HG02759 (cell line): ENCODE data around the gene CP.
"Not testable (repeated sequence)": the region's sequence is repeated elsewhere in the genome, so short reads cannot be mapped to it uniquely, and the experiment has no call there.

Experiments used
- ATAC-seq: cut with Tn5 transposase; IDR thresholded peaks from one replicate; pipeline ENCODE4 v1.9.1; 2021; ENCODE audit warnings: mild to moderate bottlenecking, moderate library complexity; ENCODE audit not compliant: unreplicated experiment

The CP gene

DNA sequence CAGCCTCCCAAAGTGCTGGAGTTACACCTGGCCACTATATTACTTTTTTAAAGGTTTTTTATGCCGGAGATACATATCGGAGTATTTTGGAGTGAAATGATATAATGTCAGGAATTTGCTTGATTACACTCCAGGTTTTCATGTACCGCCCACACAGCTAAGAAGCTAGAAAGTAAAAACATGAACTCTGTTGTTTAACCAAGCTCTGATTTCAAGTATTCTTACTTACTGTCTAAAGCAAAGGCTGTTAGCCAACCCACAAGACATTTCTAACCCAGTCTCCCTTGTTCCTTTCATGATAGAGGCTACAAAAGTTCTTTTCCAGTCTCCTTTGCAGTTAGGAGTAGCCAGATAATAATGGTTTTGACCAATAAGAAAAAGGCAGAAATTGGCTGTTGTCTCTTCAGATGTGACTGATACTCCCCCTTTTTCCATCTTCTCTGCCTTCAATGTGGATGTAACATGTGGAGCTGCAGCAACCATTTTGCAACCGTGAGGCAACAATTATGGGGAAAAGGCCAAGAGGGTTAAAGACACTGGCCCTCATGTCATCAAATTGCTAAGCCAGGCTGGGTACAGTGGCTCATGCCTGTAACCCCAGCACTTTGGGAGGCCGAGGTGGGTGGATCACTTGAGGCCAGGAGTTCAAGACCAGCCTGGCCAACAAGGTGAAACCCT is 6.1 kb upstream of the CP start:
- ATAC-seq: no peak

- ATAC-seq: no peak
Measured at GRCh38 chr3:149226776-149227175, 5.1 kb upstream of the CP start.

DNA sequence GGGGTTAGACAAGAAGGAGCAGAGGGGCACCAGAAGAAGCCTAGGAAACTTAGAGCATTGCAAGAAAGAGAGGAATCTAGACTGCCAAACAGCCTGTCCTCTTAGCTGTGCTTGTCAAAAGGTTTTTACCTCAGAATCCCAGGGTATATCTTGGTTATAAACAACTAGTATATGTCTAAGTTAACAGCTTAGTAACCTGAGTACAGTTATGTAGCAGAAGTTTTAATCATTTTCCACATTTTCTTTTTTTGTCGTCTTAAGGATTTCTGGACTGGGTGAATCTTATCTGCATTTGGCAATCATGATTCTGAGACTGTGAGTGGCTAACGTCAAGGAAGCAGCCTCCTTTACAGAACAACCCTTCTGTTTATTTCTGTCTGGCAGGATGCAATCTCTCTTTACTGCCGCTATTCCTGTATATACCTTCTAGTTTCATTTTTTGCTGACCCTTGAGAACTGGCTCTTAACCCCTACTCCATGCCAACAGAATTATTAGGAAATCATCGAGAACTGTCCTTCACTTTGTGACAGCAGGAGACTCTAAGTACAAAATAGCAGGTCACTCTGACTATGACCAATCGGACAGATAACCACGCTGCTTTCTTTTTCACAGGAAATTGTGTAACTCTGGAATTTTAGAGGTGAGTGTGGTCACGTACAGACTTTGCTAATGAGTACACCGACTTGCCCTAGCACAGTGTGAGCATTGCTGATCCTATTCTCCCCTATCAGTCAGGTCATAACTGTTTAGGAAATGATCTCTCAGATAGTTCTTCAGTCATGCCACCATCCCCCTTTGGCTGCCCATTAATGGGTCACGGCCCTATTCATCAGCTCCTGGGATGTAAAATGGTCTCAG is 3.3 kb upstream of the CP start:
- ATAC-seq: peak; percentile 95

DNA sequence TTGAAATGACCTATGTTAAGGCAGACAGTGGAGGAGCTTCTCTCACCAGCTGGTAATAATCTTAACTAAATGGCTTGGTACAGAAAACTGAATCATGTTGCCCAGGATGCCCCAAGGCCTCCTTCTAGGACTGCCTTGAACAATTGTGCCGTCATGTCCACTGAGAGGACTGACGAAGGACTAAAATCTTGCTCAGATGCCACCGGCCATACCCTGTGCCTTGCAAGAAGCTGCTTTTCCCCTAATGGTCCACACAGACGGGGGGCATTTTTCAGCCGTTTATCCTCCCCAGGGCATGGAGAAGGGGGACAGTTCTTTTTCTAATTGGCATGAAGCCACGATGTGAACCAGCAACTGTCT is 1.8 kb upstream of the CP start:
- ATAC-seq: no peak

DNA sequence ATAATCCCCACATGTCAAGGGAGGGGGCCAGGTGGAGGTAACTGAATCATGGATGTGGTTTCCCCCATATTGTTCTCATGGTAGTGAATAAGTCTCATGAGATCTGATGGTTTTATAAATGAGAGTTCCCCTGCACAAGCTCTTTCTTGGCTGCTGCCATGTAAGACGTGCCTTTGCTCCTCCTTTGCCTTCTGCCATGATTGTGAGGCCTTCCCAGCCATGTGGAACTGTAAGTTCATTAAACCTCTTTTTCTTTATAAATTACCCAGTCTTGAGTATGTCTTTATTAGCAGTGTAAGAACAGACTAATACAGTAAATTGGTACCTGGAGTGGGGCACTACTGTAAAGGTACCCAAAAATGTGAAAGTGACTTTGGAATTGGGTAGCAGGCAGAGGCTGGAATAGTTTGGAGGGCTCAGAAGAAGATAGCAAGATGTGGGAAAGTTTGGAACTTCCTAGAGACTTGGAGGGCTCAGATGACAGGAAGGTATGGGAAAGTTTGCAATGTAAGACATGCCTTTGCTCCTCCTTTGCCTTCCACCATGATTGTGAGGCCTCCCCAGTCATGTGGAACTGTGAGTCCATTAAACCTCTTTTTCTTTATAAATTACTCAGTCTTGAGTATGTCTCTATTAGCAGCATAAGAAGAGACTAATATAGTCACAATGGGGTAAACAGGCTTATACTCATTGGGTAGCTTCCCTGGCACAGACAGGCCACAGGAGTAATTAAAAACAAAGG is 2.1 kb downstream of the CP start:
- ATAC-seq: not testable (repeated sequence)

DNA sequence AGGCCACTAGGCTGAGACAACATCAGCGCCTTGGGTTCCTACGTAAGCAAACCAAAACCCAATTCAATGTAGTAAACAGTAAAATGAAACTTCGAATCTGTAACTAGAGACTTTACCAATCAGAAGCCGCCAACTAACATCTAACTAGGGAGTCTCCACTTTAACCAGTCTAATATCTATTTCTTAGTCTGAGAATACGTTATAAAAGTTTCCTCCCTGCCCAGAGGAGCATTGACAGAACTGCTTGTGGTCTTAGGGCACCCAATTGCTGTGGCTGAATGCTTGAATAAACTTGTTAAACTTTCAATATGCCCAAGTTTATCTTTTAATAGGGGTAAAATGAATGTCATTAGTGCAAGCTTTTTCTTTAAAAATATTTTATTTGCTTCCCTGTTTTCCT is 4.3 kb downstream of the CP start:
- ATAC-seq: no peak

- no peak for ATAC-seq
Measured at GRCh38 chr3:149216193-149216869, 5.3 kb downstream of the CP start.

DNA sequence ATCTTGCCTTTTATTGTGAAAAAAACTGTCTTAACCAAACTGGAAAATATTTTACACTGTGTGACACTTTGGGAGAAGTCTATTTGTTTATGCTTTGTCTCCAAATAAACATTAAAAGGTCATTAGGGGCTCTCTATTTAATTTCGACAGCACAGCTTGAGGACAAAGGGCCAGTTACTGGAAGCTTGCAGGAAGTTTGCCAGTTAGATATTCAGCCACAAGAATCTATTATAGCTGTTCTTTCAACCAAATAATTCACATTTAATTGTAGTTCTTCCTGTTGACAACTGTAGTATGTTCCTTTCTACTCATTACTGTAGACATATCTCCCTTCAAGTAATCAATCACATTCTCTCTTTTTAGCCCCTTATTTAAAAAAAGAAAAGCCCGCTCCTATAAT is 6.1 kb downstream of the CP start:
- no peak for ATAC-seq

DNA sequence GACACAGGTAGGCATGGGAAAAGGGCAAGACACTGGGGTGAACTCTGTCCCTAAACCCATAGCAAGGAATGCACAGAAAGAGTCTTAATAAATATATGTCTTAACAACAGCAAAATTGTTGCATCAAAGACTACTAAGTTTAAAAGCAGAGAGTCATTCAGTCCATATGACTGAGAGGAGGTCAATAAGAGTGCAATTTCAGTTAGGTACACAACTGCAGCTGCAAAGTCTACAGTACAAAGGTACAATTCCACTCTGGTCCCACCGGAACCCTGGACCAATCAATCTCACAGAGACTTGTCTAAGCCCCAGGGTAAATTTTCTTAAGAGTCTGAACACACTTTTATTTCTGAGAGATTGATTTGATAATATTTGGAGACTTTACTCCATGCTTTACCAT is 6.9 kb downstream of the CP start:
- no peak for ATAC-seq

- no peak for ATAC-seq
Measured at GRCh38 chr3:149212386-149212785, 9.2 kb downstream of the CP start.

- ATAC-seq: no peak
Measured at GRCh38 chr3:149209431-149209830, 12.2 kb downstream of the CP start.

DNA sequence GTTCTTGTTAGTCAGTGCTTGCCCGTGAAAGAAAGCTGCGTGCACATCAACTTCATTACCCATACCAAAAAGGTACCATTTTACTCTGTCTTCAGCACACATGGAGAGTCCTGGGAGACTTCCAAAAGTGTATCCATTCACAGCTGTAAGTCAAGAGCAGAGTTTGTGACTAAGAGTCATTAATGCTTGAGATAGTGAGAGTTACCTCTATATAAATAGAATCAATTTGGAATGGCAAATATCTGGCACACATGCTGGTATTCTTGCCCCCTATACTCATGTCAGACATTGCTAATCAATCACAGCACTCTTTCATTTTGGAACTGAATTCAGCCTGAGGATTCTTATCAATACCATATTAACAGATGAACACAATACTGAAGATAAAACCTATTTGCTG is 14.2 kb downstream of the CP start:
- ATAC-seq: no peak

DNA sequence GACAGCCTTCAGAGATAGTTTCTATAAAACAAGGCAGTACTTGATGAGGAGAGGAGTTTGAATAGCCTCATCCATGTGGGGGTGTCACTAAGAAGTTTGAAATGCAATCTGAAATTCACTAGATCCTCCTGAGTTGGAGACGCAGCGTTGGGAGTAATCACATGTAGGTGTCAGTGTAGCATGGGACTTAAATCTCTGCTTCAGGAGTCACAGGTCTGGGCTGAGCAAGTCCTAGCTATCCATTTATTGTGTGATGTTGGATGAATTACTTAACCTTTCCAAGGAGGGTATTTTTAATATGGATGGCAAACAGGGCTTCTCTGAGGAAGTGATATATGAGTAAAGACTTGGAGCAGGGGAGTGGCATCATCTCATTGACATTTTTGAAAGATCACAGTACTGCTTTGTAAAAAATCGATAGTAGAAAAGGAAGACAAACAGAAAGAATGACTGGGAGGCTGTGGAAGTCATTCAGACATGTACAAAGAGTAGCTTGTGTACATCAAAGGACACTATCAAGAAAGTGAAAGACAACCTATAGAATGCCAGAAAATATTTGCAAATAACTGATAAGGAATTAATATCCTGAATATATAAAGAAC is 17.1 kb downstream of the CP start:
- no peak for ATAC-seq

GRCh38 chr3:149203758-149204157 is 17.9 kb downstream of the CP start:
- ATAC-seq: peak; percentile 98

DNA sequence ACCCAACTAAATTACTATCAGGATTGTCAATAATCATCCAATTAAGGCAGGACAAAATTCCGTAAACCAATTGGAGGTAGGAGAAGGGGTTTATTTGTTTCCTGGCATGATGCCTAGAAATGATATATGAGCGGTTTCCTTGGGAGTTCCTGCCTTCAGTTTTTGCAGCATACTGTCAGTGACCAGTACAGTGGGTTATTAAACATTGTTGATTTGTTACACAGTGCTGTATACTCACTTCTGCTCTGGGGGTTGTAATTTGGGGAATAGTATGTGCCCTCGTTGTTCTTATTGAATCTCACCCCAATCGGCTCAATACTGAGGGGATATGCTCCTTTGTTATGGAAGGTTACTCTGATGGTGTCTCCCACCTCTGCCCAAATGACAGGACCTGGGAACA is 22.2 kb downstream of the CP start:
- ATAC-seq: no peak

GRCh38 chr3:149198611-149199010 is 23.0 kb downstream of the CP start:
- ATAC-seq: no peak

DNA sequence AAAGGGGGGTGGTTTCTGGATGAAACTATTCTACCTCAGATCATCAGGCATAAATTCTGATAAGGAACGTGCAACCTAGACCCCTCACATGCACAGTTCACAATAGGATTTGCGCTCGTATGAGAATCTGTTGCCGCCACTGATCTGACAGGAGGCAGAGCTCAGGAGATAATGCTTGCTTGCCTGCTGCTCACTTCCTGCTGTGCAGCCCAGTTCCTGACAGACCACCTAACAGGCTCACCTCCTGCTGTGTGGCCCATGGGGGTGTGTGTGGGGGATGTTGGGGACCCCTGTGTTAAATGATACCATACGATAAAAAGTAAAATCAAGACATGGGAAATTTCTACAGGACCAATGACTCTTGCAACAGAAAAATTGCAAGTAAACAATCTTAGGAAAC is 24.0 kb downstream of the CP start:
- ATAC-seq: no peak

GRCh38 chr3:149196805-149197592 is 24.6 kb downstream of the CP start:
- ATAC-seq: not testable (repeated sequence)

DNA sequence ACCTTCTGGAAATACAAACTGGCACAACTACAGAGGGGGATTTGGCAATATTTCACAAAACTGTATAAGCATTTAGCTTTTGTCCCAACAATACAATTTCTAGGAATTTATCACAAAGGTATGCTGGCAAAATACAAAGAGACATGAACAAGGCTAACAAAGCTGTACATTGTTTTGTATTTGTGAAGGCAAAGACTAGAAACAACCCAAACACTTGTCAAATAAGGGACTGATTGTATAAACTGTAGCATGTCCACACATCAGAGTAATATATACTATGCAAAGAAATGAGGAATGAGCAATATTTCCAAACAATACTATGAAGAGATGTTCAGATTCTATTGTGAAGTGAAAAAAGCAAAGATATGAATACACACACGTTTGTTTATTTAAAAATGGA is 26.4 kb downstream of the CP start:
- ATAC-seq: no peak

DNA sequence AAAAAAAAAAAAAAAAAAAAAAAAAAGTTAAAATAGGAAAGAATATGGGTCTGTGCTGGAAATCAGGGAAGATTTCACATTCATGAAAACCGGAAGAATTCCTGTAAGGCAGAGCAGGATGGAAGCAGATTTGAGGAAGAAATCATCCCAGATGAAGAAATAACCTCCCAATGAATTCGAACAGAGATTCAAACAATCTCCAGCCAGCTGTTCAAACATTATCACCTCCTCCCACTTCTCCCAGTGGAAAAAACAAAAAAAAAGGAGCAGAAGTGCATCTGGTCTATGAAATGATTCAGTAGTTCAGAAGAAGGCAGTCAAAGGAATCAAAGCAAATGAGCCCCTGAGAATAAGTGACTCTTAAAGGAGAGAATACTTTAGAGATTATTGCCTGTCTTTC is 33.1 kb downstream of the CP start:
- no peak for ATAC-seq
